Activated naive CD8-positive, alpha-beta T cell treated with anti-CD3 and anti-CD28 coated beads, Interleukin-2, amount 10 ng/mL, durations not matched to agents 7 days and 5 days (primary cell): ENCODE data around the gene TSPAN4. TPM values are rescaled to one million over a fixed set of nuclear protein-coding genes. Genes with fewer than 3 reads are reported as not detected.

Experiments used
- ATAC-seq: fragments of 150-1000 bp; cut with Tn5 transposase; one replicate; pipeline ENCODE4 v1.10.0; 2021; ENCODE audit warnings: low read depth, moderate library complexity
- POLR2A ChIA-PET: fragments of 350-600 bp; sonication (Branson Sonifier 250); formaldehyde crosslinking; loops from one replicate; lab custom pipeline; 2021; ENCODE audit warnings: antibody characterized with exemption; lab: Charles Lee
- DNase-seq: peaks from one replicate; pipeline ENCODE4 v3.0.0; 2021
- H3K27ac Mint-ChIP-seq: one replicate; pipeline ENCODE4 v1.8.0; 2022; ENCODE audit warnings: mild to moderate bottlenecking, mixed read lengths
- H3K27me3 Mint-ChIP-seq: one replicate; pipeline ENCODE4 v1.8.0; 2022; ENCODE audit warnings: mild to moderate bottlenecking, moderate library complexity, mixed read lengths
- H3K36me3 Mint-ChIP-seq: one replicate; pipeline ENCODE4 v1.8.0; 2021; ENCODE audit warnings: mild to moderate bottlenecking, mixed read lengths
- H3K4me1 Mint-ChIP-seq: one replicate; pipeline ENCODE4 v1.8.0; 2021; ENCODE audit warnings: mixed read lengths
- H3K4me3 Mint-ChIP-seq: one replicate; pipeline ENCODE4 v1.8.0; 2022; ENCODE audit warnings: mild to moderate bottlenecking, moderate library complexity, mixed read lengths
- H3K9me3 Mint-ChIP-seq: one replicate; pipeline ENCODE4 v1.8.0; 2021; ENCODE audit warnings: mixed read lengths
- total RNA-seq, 2 experiments: library from RNA; stranded (reverse); gene quantifications; one replicate each; pipeline ENCODE4 v1.2.3, GENCODE V29; 2021

The TSPAN4 gene
- total RNA-seq, 2 experiments from 2014 or later: 19.0 to 20.3 TPM

GRCh38 chr11:855796-856195, 13.1 kb downstream of the TSPAN4 start:
- ATAC-seq (no peak), DNase-seq (no peak)
- H3K27ac Mint-ChIP-seq: no peak overlapping the region
- no peaks in the 10 kb centered on the region for H3K9me3 Mint-ChIP-seq
- no peak overlapping the region for H3K4me3 Mint-ChIP-seq
- POLR2A ChIA-PET: no interaction called here
- no peaks in the 10 kb centered on the region for H3K4me1 Mint-ChIP-seq
- peaks cover 2% of the 10 kb centered on the region for H3K36me3 Mint-ChIP-seq
- no peaks in the 10 kb centered on the region for H3K27me3 Mint-ChIP-seq

- POLR2A ChIA-PET: no interaction called here
- Mint-ChIP-seq H3K9me3 (no peaks in the 10 kb centered on the region), H3K4me1 (no peaks in the 10 kb centered on the region), H3K27me3 (no peaks in the 10 kb centered on the region), H3K4me3 (no peak overlapping the region), H3K36me3 (peaks cover 2% of the 10 kb centered on the region), H3K27ac (no peak overlapping the region)
- no peak for DNase-seq
- no peak for ATAC-seq
These were observed 13.7 kb downstream of the TSPAN4 start for GRCh38 chr11:856397-856796.

- no peak overlapping the region for H3K27ac Mint-ChIP-seq
- no peaks in the 10 kb centered on the region for H3K27me3 Mint-ChIP-seq
- POLR2A ChIA-PET: no interaction called here
- no peak for DNase-seq
- H3K4me1 Mint-ChIP-seq: no peaks in the 10 kb centered on the region
- no peaks in the 10 kb centered on the region for H3K9me3 Mint-ChIP-seq
- no peak for ATAC-seq
- H3K36me3 Mint-ChIP-seq: peaks cover 2% of the 10 kb centered on the region
- H3K4me3 Mint-ChIP-seq: no peak overlapping the region
These were observed 15.6 kb downstream of the TSPAN4 start for GRCh38 chr11:858053-858761.

- Mint-ChIP-seq H3K27me3 (no peaks in the 10 kb centered on the region), H3K27ac (no peak overlapping the region), H3K36me3 (peaks cover 2% of the 10 kb centered on the region), H3K4me3 (no peak overlapping the region), H3K9me3 (no peaks in the 10 kb centered on the region), H3K4me1 (no peaks in the 10 kb centered on the region)
- ATAC-seq: no peak
- no peak for DNase-seq
- POLR2A ChIA-PET: no interaction called here
These were observed 16.2 kb downstream of the TSPAN4 start for GRCh38 chr11:858762-859339.

GRCh38 chr11:859394-860131, 16.9 kb downstream of the TSPAN4 start:
- POLR2A ChIA-PET: no interaction called here
- no peak overlapping the region for H3K27ac Mint-ChIP-seq
- H3K4me1 Mint-ChIP-seq: no peaks in the 10 kb centered on the region
- DNase-seq (no peak), ATAC-seq (no peak)
- no peaks in the 10 kb centered on the region for H3K9me3 Mint-ChIP-seq
- H3K4me3 Mint-ChIP-seq: no peak overlapping the region
- no peaks in the 10 kb centered on the region for H3K27me3 Mint-ChIP-seq
- H3K36me3 Mint-ChIP-seq: peaks cover 2% of the 10 kb centered on the region

- DNase-seq (no peak), ATAC-seq (no peak)
- POLR2A ChIA-PET: no interaction called here
- no peaks in the 10 kb centered on the region for H3K27me3 Mint-ChIP-seq
- peaks cover 2% of the 10 kb centered on the region for H3K36me3 Mint-ChIP-seq
- H3K9me3 Mint-ChIP-seq: no peaks in the 10 kb centered on the region
- no peaks in the 10 kb centered on the region for H3K4me1 Mint-ChIP-seq
- no peak overlapping the region for H3K4me3 Mint-ChIP-seq
- no peak overlapping the region for H3K27ac Mint-ChIP-seq
These were observed 17.8 kb downstream of the TSPAN4 start for GRCh38 chr11:860234-861104.

- Mint-ChIP-seq H3K4me3 (no peak overlapping the region), H3K9me3 (no peaks in the 10 kb centered on the region), H3K27ac (no peak overlapping the region), H3K36me3 (peaks cover 2% of the 10 kb centered on the region), H3K27me3 (no peaks in the 10 kb centered on the region), H3K4me1 (no peaks in the 10 kb centered on the region)
- POLR2A ChIA-PET: no interaction called here
- no peak for ATAC-seq
- DNase-seq: no peak
These were observed 18.4 kb downstream of the TSPAN4 start for GRCh38 chr11:861105-861479.

- ATAC-seq: no peak
- DNase-seq: no peak
- Mint-ChIP-seq H3K9me3 (no peaks in the 10 kb centered on the region), H3K27ac (no peak overlapping the region), H3K4me1 (no peaks in the 10 kb centered on the region), H3K27me3 (no peaks in the 10 kb centered on the region), H3K4me3 (no peak overlapping the region), H3K36me3 (peaks cover 2% of the 10 kb centered on the region)
- POLR2A ChIA-PET: no interaction called here
These were observed 19.5 kb downstream of the TSPAN4 start for GRCh38 chr11:862081-862661.

- Mint-ChIP-seq H3K36me3 (peaks cover 2% of the 10 kb centered on the region), H3K4me3 (no peak overlapping the region), H3K4me1 (no peaks in the 10 kb centered on the region), H3K27ac (no peak overlapping the region), H3K27me3 (no peaks in the 10 kb centered on the region), H3K9me3 (no peaks in the 10 kb centered on the region)
- POLR2A ChIA-PET: no interaction called here
- no peak for ATAC-seq
- DNase-seq: no peak
These were observed 20.0 kb downstream of the TSPAN4 start for GRCh38 chr11:862696-863022.

- Mint-ChIP-seq H3K9me3 (no peaks in the 10 kb centered on the region), H3K36me3 (peaks cover 2% of the 10 kb centered on the region), H3K27ac (no peak overlapping the region), H3K4me3 (no peak overlapping the region), H3K4me1 (no peaks in the 10 kb centered on the region), H3K27me3 (no peaks in the 10 kb centered on the region)
- DNase-seq (no peak), ATAC-seq (no peak)
- POLR2A ChIA-PET: no interaction called here
These were observed 20.6 kb downstream of the TSPAN4 start for GRCh38 chr11:863023-863909.

GRCh38 chr11:863910-864827, 21.5 kb downstream of the TSPAN4 start:
- H3K4me1 Mint-ChIP-seq: no peaks in the 10 kb centered on the region
- DNase-seq (no peak), ATAC-seq (no peak)
- POLR2A ChIA-PET: no interaction called here
- no peaks in the 10 kb centered on the region for H3K36me3 Mint-ChIP-seq
- no peak overlapping the region for H3K27ac Mint-ChIP-seq
- H3K27me3 Mint-ChIP-seq: no peaks in the 10 kb centered on the region
- no peaks in the 10 kb centered on the region for H3K9me3 Mint-ChIP-seq
- no peak overlapping the region for H3K4me3 Mint-ChIP-seq

GRCh38 chr11:864898-865297, 22.2 kb downstream of the TSPAN4 start:
- no peak for DNase-seq
- no peaks in the 10 kb centered on the region for H3K4me1 Mint-ChIP-seq
- ATAC-seq: no peak
- no peaks in the 10 kb centered on the region for H3K36me3 Mint-ChIP-seq
- no peaks in the 10 kb centered on the region for H3K9me3 Mint-ChIP-seq
- no peak overlapping the region for H3K27ac Mint-ChIP-seq
- H3K4me3 Mint-ChIP-seq: no peak overlapping the region
- H3K27me3 Mint-ChIP-seq: no peaks in the 10 kb centered on the region
- POLR2A ChIA-PET: no interaction called here
